Measurements from ENCODE around the gene KANK3.

DNA sequence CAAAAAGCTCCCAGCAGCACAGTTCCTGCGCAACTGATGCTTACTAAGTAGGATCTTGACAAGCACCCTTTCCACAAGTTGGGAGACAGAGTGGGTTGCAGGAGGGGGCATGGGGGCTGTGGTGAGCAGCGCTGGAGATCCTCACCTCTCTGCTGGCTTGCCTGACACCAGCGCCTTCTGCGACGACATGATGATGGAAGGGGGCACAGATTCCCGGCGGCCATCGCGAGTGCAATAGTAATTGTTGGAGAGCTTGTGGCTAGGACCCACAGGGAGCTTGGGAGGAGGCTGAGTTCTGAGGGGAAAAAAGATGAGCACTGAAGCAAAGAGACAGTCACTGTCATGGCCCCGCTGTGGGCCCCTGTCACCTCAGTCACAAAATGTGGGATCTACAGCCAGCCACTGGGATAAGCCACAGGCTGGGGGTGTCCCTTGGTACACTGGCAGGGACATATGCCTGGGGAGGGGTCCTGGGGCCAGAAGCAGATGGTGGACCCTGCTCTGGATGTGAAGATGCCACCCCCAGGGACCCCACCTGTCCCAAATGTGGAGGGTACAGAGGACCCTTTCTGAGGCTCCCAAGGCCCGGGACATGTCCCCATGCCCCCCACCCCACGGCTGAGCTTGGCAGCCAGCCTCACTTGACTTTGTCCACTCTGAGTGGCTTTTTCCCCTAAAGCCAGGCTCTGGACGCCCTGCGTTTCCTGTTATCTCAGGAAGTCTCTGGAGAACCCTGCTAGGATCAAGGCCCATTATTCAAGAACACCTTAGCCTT is 26.5 kb downstream of the KANK3 start:
- no peak for TF ChIP-seq EZH2 (IDR thresholded peaks at IDR 0.05; ENCODE audit: low read length)
- TF ChIP-seq, protein P1, sequence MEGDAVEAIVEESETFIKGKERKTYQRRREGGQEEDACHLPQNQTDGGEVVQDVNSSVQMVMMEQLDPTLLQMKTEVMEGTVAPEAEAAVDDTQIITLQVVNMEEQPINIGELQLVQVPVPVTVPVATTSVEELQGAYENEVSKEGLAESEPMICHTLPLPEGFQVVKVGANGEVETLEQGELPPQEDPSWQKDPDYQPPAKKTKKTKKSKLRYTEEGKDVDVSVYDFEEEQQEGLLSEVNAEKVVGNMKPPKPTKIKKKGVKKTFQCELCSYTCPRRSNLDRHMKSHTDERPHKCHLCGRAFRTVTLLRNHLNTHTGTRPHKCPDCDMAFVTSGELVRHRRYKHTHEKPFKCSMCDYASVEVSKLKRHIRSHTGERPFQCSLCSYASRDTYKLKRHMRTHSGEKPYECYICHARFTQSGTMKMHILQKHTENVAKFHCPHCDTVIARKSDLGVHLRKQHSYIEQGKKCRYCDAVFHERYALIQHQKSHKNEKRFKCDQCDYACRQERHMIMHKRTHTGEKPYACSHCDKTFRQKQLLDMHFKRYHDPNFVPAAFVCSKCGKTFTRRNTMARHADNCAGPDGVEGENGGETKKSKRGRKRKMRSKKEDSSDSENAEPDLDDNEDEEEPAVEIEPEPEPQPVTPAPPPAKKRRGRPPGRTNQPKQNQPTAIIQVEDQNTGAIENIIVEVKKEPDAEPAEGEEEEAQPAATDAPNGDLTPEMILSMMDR (optimal IDR thresholded peaks at IDR 0.05 in 1 of 3, IDR thresholded peaks at IDR 0.05 in 1 of 3, conservative IDR thresholded peaks at IDR 0.05 in 1 of 3; ENCODE audit: extremely low read depth in 1 of 3, insufficient read depth in 2 of 3, low read length in 3 of 3): no peak

Measured in keratinocyte (primary cell).